HCT116 (cell line): Measurements from ENCODE around the gene TLCD1. TPM values are rescaled to one million over a fixed set of nuclear protein-coding genes. Genes with fewer than 3 reads are reported as not detected.

Source experiments
- ATAC-seq: fragments of 200-7000 bp; cut with Tn5 transposase; 2 replicates; pipeline ENCODE4 v1.9.1; 2020; ENCODE audit warnings: mild to moderate bottlenecking, moderate library complexity
- BruUV-seq: library from RNA; stranded (reverse); fragments of 400-500 nt; replicated peaks from 2 replicates; lab custom pipeline; 2021; lab: Mats Ljungman, UMichigan
- CTCF ChIA-PET: fragments of 300-600 bp; sonication (Branson Sonifier 250); formaldehyde crosslinking; loops from one replicate; lab custom pipeline; 2021; ENCODE audit warnings: antibody characterized with exemption; lab: Charles Lee
- POLR2A ChIA-PET: fragments of 300-600, 350-600 bp; sonication (Branson Sonifier 250); formaldehyde crosslinking; loops from one replicate; lab custom pipeline; 2021; ENCODE audit warnings: antibody characterized with exemption; lab: Charles Lee
- RAD21 ChIA-PET, 2 experiments: fragments of 300-600 bp; sonication (Branson Sonifier 250); formaldehyde crosslinking; loops; one replicate each; lab custom pipeline; 2023; ENCODE audit warnings: low total read pairs in 2 of 2; ENCODE audit not compliant: uncharacterized antibody in 2 of 2, unreplicated experiment in 2 of 2, low non-redundant PET in 1 of 2; lab: Charles Lee
- DNase-seq: peaks from one replicate; pipeline ENCODE4 v3.0.0-alpha.2; 2010; ENCODE audit warnings: low read depth, low spot score
- H2AFZ ChIP-seq: fragments of 200-600 bp; shearing (Covaris generic), sonication (generic); 2 replicates; pipeline ENCODE4 v1.6.1; 2017; ENCODE audit warnings: low read depth, mixed run types, mixed read lengths, antibody characterized with exemption, low read length; ENCODE audit not compliant: poor library complexity, severe bottlenecking
- H3K27ac ChIP-seq: 2 replicates; pipeline ENCODE4 v1.5.1; 2012; ENCODE audit warnings: low read depth, low read length
- H3K27me3 ChIP-seq: fragments of 200-600 bp; sonication (generic); 2 replicates; pipeline ENCODE4 v1.6.1; 2016; ENCODE audit warnings: mixed run types, low read length, mixed read lengths; ENCODE audit not compliant: insufficient read depth
- H3K36me3 ChIP-seq, 2 experiments: fragments of 200-500 bp in 1 of 2; fragments of 200-600 bp in 1 of 2; sonication (Bioruptor generic) in 1 of 2; sonication (generic) in 1 of 2; 2 replicates each; pipeline versions ENCODE4 v1.5.1 to v1.6.1; 2014 to 2016; ENCODE audit warnings: low read length in 2 of 2, inconsistent platforms in 1 of 2, mixed read lengths in 1 of 2, mixed run types in 1 of 2; ENCODE audit not compliant: insufficient read depth in 2 of 2, control insufficient read depth in 1 of 2
- H3K4me1 ChIP-seq, 2 experiments: fragments of 200-600 bp in 1 of 2; sonication (generic) in 1 of 2; 2 replicates each; pipeline versions ENCODE4 v1.5.1 to v1.6.1; 2012 to 2017; ENCODE audit warnings: low read length in 2 of 2, inconsistent platforms in 1 of 2, mild to moderate bottlenecking in 1 of 2, mixed read lengths in 1 of 2, mixed run types in 1 of 2, moderate library complexity in 1 of 2; ENCODE audit not compliant: insufficient read depth in 2 of 2, control insufficient read depth in 1 of 2
- H3K4me2 ChIP-seq: fragments of 200-600 bp; sonication (generic); 2 replicates; pipeline ENCODE4 v1.6.1; 2017; ENCODE audit warnings: mixed run types, low read length, mixed read lengths
- H3K4me3 ChIP-seq, 2 experiments: fragments of 200-600 bp in 1 of 2; sonication (generic) in 1 of 2; replicated peaks in 1 of 2; 2 replicates each; pipeline ENCODE4 v1.5.1; 2011 to 2016; ENCODE audit warnings: low read length in 2 of 2, control low read depth in 1 of 2, low read depth in 1 of 2, mild to moderate bottlenecking in 1 of 2, mixed read lengths in 1 of 2, mixed run types in 1 of 2
- H3K79me2 ChIP-seq: fragments of 200-600 bp; sonication (generic); 2 replicates; pipeline ENCODE4 v1.6.1; 2017; ENCODE audit warnings: mild to moderate bottlenecking, mixed run types, low read length, moderate library complexity, mixed read lengths; ENCODE audit not compliant: insufficient read depth
- H3K9ac ChIP-seq: fragments of 200-600 bp; sonication (generic); 2 replicates; pipeline ENCODE4 v1.6.1; 2016; ENCODE audit warnings: low read length, mixed read lengths
- H3K9me2 ChIP-seq: fragments of 200-600 bp; sonication (generic), shearing (Covaris generic); 2 replicates; pipeline ENCODE4 v1.6.1; 2017; ENCODE audit warnings: mixed run types, mild to moderate bottlenecking, moderate library complexity; ENCODE audit not compliant: insufficient read depth
- H3K9me3 ChIP-seq, 2 experiments: fragments of 200-500 bp in 1 of 2; fragments of 200-600 bp in 1 of 2; sonication (Bioruptor generic) in 1 of 2; sonication (generic) in 1 of 2; 2 replicates each; pipeline ENCODE4 v1.6.1; 2014 to 2017; ENCODE audit warnings: low read length in 2 of 2, mixed read lengths in 2 of 2, inconsistent platforms in 1 of 2, low read depth in 1 of 2, mild to moderate bottlenecking in 1 of 2, mixed run types in 1 of 2, moderate library complexity in 1 of 2; ENCODE audit not compliant: control insufficient read depth in 1 of 2, insufficient read depth in 1 of 2
- H4K20me1 ChIP-seq: fragments of 200-600 bp; sonication (generic), shearing (Covaris generic); 2 replicates; pipeline ENCODE4 v1.6.1; 2017; ENCODE audit warnings: mixed run types, mild to moderate bottlenecking, moderate library complexity; ENCODE audit not compliant: insufficient read depth
- CTCF ChIP-seq, 3 experiments: fragments of 200-600 bp in 1 of 3; sonication (generic) in 1 of 3; IDR thresholded peaks in 2 of 3; conservative IDR thresholded peaks in 1 of 3; 2 replicates each; pipeline ENCODE4 v1.5.1; 2012 to 2017; ENCODE audit warnings: low read depth in 2 of 3, low read length in 2 of 3, antibody characterized with exemption in 1 of 3, borderline replicate concordance in 1 of 3, control low read depth in 1 of 3, mild to moderate bottlenecking in 1 of 3, mixed read lengths in 1 of 3, mixed run types in 1 of 3, moderate library complexity in 1 of 3; ENCODE audit not compliant: insufficient read depth in 1 of 3
- EGR1 ChIP-seq: IDR thresholded peaks from 2 replicates; pipeline ENCODE4 v1.6.1; 2012; ENCODE audit warnings: low read depth
- EZH2 ChIP-seq: fragments of 200-600 bp; sonication (generic); IDR thresholded peaks from 2 replicates; pipeline ENCODE4 v1.6.1; 2017; ENCODE audit warnings: antibody characterized with exemption, mixed run types
- JUND ChIP-seq: IDR thresholded peaks from 2 replicates; pipeline ENCODE4 v1.6.1; 2012
- POLR2AphosphoS5 ChIP-seq: IDR thresholded peaks from 2 replicates; pipeline ENCODE4 v1.6.1; 2011; ENCODE audit warnings: mild to moderate bottlenecking, low read depth, low read length, moderate library complexity
- RAD21 ChIP-seq: IDR thresholded peaks from 2 replicates; pipeline ENCODE4 v1.6.1; 2012; ENCODE audit warnings: low read depth, mild to moderate bottlenecking
- SIN3A ChIP-seq: IDR thresholded peaks from 2 replicates; pipeline ENCODE4 v1.6.1; 2012; ENCODE audit warnings: low read depth
- SRF ChIP-seq: IDR thresholded peaks from 2 replicates; pipeline ENCODE4 v1.6.1; 2012; ENCODE audit warnings: low read depth
- TCF7L2 ChIP-seq: IDR thresholded peaks from 2 replicates; pipeline ENCODE4 v1.7.0; 2011; ENCODE audit warnings: borderline replicate concordance, inconsistent platforms; ENCODE audit not compliant: insufficient read depth, insufficient read length; ENCODE audit errors: extremely low read depth
- ZFX ChIP-seq: fragments of 450-650 bp; IDR thresholded peaks from 2 replicates; pipeline ENCODE4 v1.6.1; 2017
- ZNF274 ChIP-seq: fragments of 200-500 bp; sonication (Bioruptor generic); IDR thresholded peaks from 2 replicates; pipeline ENCODE4 v1.6.1; 2014; ENCODE audit warnings: mild to moderate bottlenecking, low read depth, low read length, inconsistent platforms
- intact Hi-C: fragments of 100-400 bp; cut with micrococcal nuclease; formaldehyde crosslinking; loops from 2 replicates; pipeline ENCODE4 v1.10.0; 2022
- total RNA-seq: library from RNA; stranded (reverse); gene quantifications from one replicate; pipeline ENCODE4 v1.2.1, GENCODE V29; 2021; ENCODE audit not compliant: unreplicated experiment

The TLCD1 gene
- total RNA-seq, 1 experiment from 2014 or later, result 28.3 TPM

GRCh38 chr17:28720247-28720996, 5.6 kb downstream of the TLCD1 start:
- H2AFZ ChIP-seq, result no peak overlapping the region
- peak overlapping the region; percentile 99 for H3K9ac ChIP-seq
- peak overlapping the region; percentile 98 to 99 for H3K4me3 ChIP-seq
- peaks cover 15% of the 10 kb centered on the region; the same call in 1 of the 2 replicates for H4K20me1 ChIP-seq
- RAD21 ChIA-PET, result no interaction called here
- H3K9me2 ChIP-seq, result no peaks in the 10 kb centered on the region
- peak overlapping the region; percentile 77 for H3K4me2 ChIP-seq
- H3K27me3 ChIP-seq, result no peaks in the 10 kb centered on the region
- CTCF ChIA-PET, result interaction anchor here (1.0 to 1.3 kb wide), 7 partner anchors 8 to 397 kb away, joined by 3 to 13 read pairs (median 5); partner anchors contain the start of genes BLTP2, NEK8, PHF12 and PROCA1
- H3K9me3 ChIP-seq, result no peaks in the 10 kb centered on the region
- no peak for DNase-seq
- H3K27ac ChIP-seq, result peak overlapping the region; percentile 89
- peaks cover 36 to 59% of the 10 kb centered on the region in 2 experiments for H3K4me1 ChIP-seq
- BruUV-seq, result TSS peak; percentile 75
- no peak for ATAC-seq
- peaks cover 22 to 43% of the 10 kb centered on the region in 2 experiments; a peak in 3 of 4 replicates for H3K36me3 ChIP-seq
- intact Hi-C loops, result no loop called here
- POLR2A ChIA-PET, result interaction anchor here (0.9 to 2.6 kb wide), 12 partner anchors 8 to 231 kb away, joined by 3 to 42 read pairs (median 6); partner anchors contain the start of genes FAM222B, NEK8, PHF12 and PROCA1
- peaks cover 49% of the 10 kb centered on the region for H3K79me2 ChIP-seq
- TF ChIP-seq ZNF274 (no peak), CTCF (IDR thresholded peaks at IDR 0.05 in 2 of 3, conservative IDR thresholded peaks at IDR 0.05 in 1 of 3; ENCODE audit: borderline replicate concordance in 1 of 3, insufficient read depth in 1 of 3, low read depth in 2 of 3, low read length in 2 of 3) (peak in 1 of 3 experiments; percentile 6; a peak in 1 of 6 replicates), TCF7L2 (no peak), POLR2AphosphoS5 (peak; percentile 64), SRF (no peak), ZFX (peak; percentile 35; the same call in 1 of the 2 replicates), EGR1 (no peak), JUND (no peak), EZH2 (no peak), SIN3A (peak; percentile 17; the same call in 1 of the 2 replicates), RAD21 (no peak)
